ENCODE data around the gene FOSL1.

FOSL1 gene

GRCh38 chr11:65885808-65886536 lies 14.2 kb downstream of the FOSL1 start:
- no peak for DNase-seq (ENCODE audit: low spot score in 2 of 2)
- H3K9me3 ChIP-seq, result no peaks in the 10 kb centered on the region
- in situ Hi-C loops (cut with MboI; ENCODE audit: low sequenced_read_pairs), result no loop called here
- no peak overlapping the region for H3K4me3 ChIP-seq
- peaks cover 52% of the 10 kb centered on the region for H3K36me3 ChIP-seq (replicated peaks)
- no peaks in the 10 kb centered on the region for H3K27me3 ChIP-seq (ENCODE audit: low read depth)
- H3K4me1 ChIP-seq, result peaks cover 24% of the 10 kb centered on the region

GRCh38 chr11:65885231-65885630 lies 15.0 kb downstream of the FOSL1 start:
- Histone ChIP-seq H3K27me3 (ENCODE audit: low read depth) (no peaks in the 10 kb centered on the region), H3K4me3 (no peak overlapping the region), H3K9me3 (no peaks in the 10 kb centered on the region), H3K4me1 (peaks cover 23% of the 10 kb centered on the region), H3K36me3 (replicated peaks) (peaks cover 48% of the 10 kb centered on the region)
- in situ Hi-C loops (cut with MboI; ENCODE audit: low sequenced_read_pairs), result no loop called here
- DNase-seq (ENCODE audit: low spot score in 2 of 2), result no peak

GRCh38 chr11:65884716-65885092 lies 15.5 kb downstream of the FOSL1 start:
- Histone ChIP-seq H3K36me3 (replicated peaks) (peaks cover 48% of the 10 kb centered on the region), H3K4me3 (no peak overlapping the region), H3K9me3 (no peaks in the 10 kb centered on the region), H3K4me1 (peaks cover 18% of the 10 kb centered on the region), H3K27me3 (ENCODE audit: low read depth) (no peaks in the 10 kb centered on the region)
- in situ Hi-C loops (cut with MboI; ENCODE audit: low sequenced_read_pairs), result loop anchor here (5.0 kb wide), 1 partner anchor 103 kb away; no protein-coding TSS in a partner anchor
- peak; percentile 63 to 87 for DNase-seq (ENCODE audit: low spot score in 2 of 2)

GRCh38 chr11:65883786-65884715 lies 16.1 kb downstream of the FOSL1 start:
- Histone ChIP-seq H3K27me3 (ENCODE audit: low read depth) (no peaks in the 10 kb centered on the region), H3K36me3 (replicated peaks) (peaks cover 48% of the 10 kb centered on the region), H3K4me3 (no peak overlapping the region), H3K9me3 (no peaks in the 10 kb centered on the region), H3K4me1 (peaks cover 12% of the 10 kb centered on the region)
- in situ Hi-C loops (cut with MboI; ENCODE audit: low sequenced_read_pairs), result loop anchor here (5.0 kb wide), 1 partner anchor 103 kb away; no protein-coding TSS in a partner anchor
- DNase-seq (ENCODE audit: low spot score in 2 of 2), result no peak

- Histone ChIP-seq H3K27me3 (ENCODE audit: low read depth) (no peaks in the 10 kb centered on the region), H3K9me3 (no peaks in the 10 kb centered on the region), H3K4me3 (no peak overlapping the region), H3K36me3 (replicated peaks) (peaks cover 48% of the 10 kb centered on the region), H3K4me1 (peaks cover 7% of the 10 kb centered on the region)
- in situ Hi-C loops (cut with MboI; ENCODE audit: low sequenced_read_pairs), result loop anchor here (5.0 kb wide), 1 partner anchor 104 kb away; no protein-coding TSS in a partner anchor
- no peak for DNase-seq (ENCODE audit: low spot score in 2 of 2)
These were observed 17.0 kb downstream of the FOSL1 start for GRCh38 chr11:65883058-65883761.

- no peaks in the 10 kb centered on the region for H3K27me3 ChIP-seq (ENCODE audit: low read depth)
- no peaks in the 10 kb centered on the region for H3K9me3 ChIP-seq
- no peak for DNase-seq (ENCODE audit: low spot score in 2 of 2)
- in situ Hi-C loops (cut with MboI; ENCODE audit: low sequenced_read_pairs), result loop anchor here (5.0 kb wide), 1 partner anchor 105 kb away; no protein-coding TSS in a partner anchor
- no peak overlapping the region for H3K4me3 ChIP-seq
- peaks cover 3% of the 10 kb centered on the region for H3K4me1 ChIP-seq
- peaks cover 48% of the 10 kb centered on the region for H3K36me3 ChIP-seq (replicated peaks)
These were observed 17.8 kb downstream of the FOSL1 start for GRCh38 chr11:65882120-65883057.

GRCh38 chr11:65880844-65881421 lies 19.3 kb downstream of the FOSL1 start:
- Histone ChIP-seq H3K4me3 (no peak overlapping the region), H3K36me3 (replicated peaks) (peaks cover 38% of the 10 kb centered on the region), H3K27me3 (ENCODE audit: low read depth) (no peaks in the 10 kb centered on the region), H3K4me1 (peaks cover 2% of the 10 kb centered on the region; the same call in 1 of the 2 replicates), H3K9me3 (no peaks in the 10 kb centered on the region)
- DNase-seq (ENCODE audit: low spot score in 2 of 2), result no peak
- in situ Hi-C loops (cut with MboI; ENCODE audit: low sequenced_read_pairs), result loop anchor here (5.0 kb wide), 1 partner anchor 106 kb away; no protein-coding TSS in a partner anchor

GRCh38 chr11:65880027-65880426 lies 20.2 kb downstream of the FOSL1 start:
- in situ Hi-C loops (cut with MboI; ENCODE audit: low sequenced_read_pairs), result loop anchor here (5.0 kb wide), 1 partner anchor 107 kb away; no protein-coding TSS in a partner anchor
- Histone ChIP-seq H3K4me1 (peaks cover 2% of the 10 kb centered on the region; the same call in 1 of the 2 replicates), H3K36me3 (replicated peaks) (peaks cover 30% of the 10 kb centered on the region), H3K4me3 (no peak overlapping the region), H3K9me3 (no peaks in the 10 kb centered on the region), H3K27me3 (ENCODE audit: low read depth) (no peaks in the 10 kb centered on the region)
- DNase-seq (ENCODE audit: low spot score in 2 of 2), result no peak

GRCh38 chr11:65879617-65880016 lies 20.6 kb downstream of the FOSL1 start, which contains the start of gene CTSW:
CTSW (plus strand) TSS chr11:65879837; CDS start chr11:65879855, 18 bp downstream.
- no peak for DNase-seq (ENCODE audit: low spot score in 2 of 2)
- H3K9me3 ChIP-seq, result no peaks in the 10 kb centered on the region
- in situ Hi-C loops (cut with MboI; ENCODE audit: low sequenced_read_pairs), result loop anchor here (5.0 kb wide), 1 partner anchor 108 kb away; no protein-coding TSS in a partner anchor
- no peaks in the 10 kb centered on the region for H3K27me3 ChIP-seq (ENCODE audit: low read depth)
- no peaks in the 10 kb centered on the region for H3K4me1 ChIP-seq
- H3K36me3 ChIP-seq (replicated peaks), result peaks cover 26% of the 10 kb centered on the region
- H3K4me3 ChIP-seq, result no peak within 1 kb of the TSS

- in situ Hi-C loops (cut with MboI; ENCODE audit: low sequenced_read_pairs), result no loop called here
- peak overlapping the region; percentile 31 for H3K4me3 ChIP-seq
- peaks cover 5% of the 10 kb centered on the region for H3K4me1 ChIP-seq
- peak; percentile 87 to 96 for DNase-seq (ENCODE audit: low spot score in 2 of 2)
- H3K36me3 ChIP-seq (replicated peaks), result no peaks in the 10 kb centered on the region
- H3K9me3 ChIP-seq, result no peaks in the 10 kb centered on the region
- H3K27me3 ChIP-seq (ENCODE audit: low read depth), result no peaks in the 10 kb centered on the region
These were observed 26.7 kb downstream of the FOSL1 start for GRCh38 chr11:65873318-65874156.

GRCh38 chr11:65872586-65873317 lies 27.4 kb downstream of the FOSL1 start, which contains the start of gene EFEMP2:
EFEMP2 (minus strand) TSS chr11:65872800; CDS start chr11:65872354, 446 bp downstream.
- Histone ChIP-seq H3K4me3 (peak within 1 kb of the TSS; percentile 31), H3K9me3 (no peaks in the 10 kb centered on the region), H3K36me3 (replicated peaks) (peaks cover 6% of the 10 kb centered on the region; the same call in 1 of the 2 replicates), H3K27me3 (ENCODE audit: low read depth) (no peaks in the 10 kb centered on the region), H3K4me1 (peaks cover 5% of the 10 kb centered on the region)
- DNase-seq (ENCODE audit: low spot score in 2 of 2), result no peak
- in situ Hi-C loops (cut with MboI; ENCODE audit: low sequenced_read_pairs), result no loop called here
